NK-92 (cell line): ENCODE measurements around the gene LAMC1.

ENCODE experiments used
- DNase-seq: peaks from one replicate; lab custom pipeline; 2025; ENCODE audit not compliant: unreplicated experiment; lab: John Stamatoyannopoulos, UW

LAMC1 gene

GRCh38 chr1:183019860-183020259 lies 3.4 kb upstream of the LAMC1 start:
- DNase-seq: no peak

GRCh38 chr1:183021405-183022201 lies 1.6 kb upstream of the LAMC1 start:
- DNase-seq: no peak

GRCh38 chr1:183022202-183023145 lies 746 bp upstream of the LAMC1 start:
- DNase-seq: no peak

- no peak for DNase-seq
Observed at GRCh38 chr1:183023601-183024316, 539 bp downstream of the LAMC1 start.

GRCh38 chr1:183024317-183025009 lies 1.2 kb downstream of the LAMC1 start:
- no peak for DNase-seq

- no peak for DNase-seq
Observed at GRCh38 chr1:183025010-183025337, 1.8 kb downstream of the LAMC1 start.

- no peak for DNase-seq
Observed at GRCh38 chr1:183025782-183026774, 2.9 kb downstream of the LAMC1 start.

GRCh38 chr1:183027031-183027430 lies 3.8 kb downstream of the LAMC1 start:
- DNase-seq: no peak

- DNase-seq: no peak
Observed at GRCh38 chr1:183027791-183028190, 4.6 kb downstream of the LAMC1 start.

GRCh38 chr1:183029591-183030000 lies 6.4 kb downstream of the LAMC1 start:
- no peak for DNase-seq

GRCh38 chr1:183030053-183030452 lies 6.8 kb downstream of the LAMC1 start:
- no peak for DNase-seq

GRCh38 chr1:183032122-183032921 lies 9.1 kb downstream of the LAMC1 start:
- no peak for DNase-seq

- no peak for DNase-seq
Observed at GRCh38 chr1:183033205-183033604, 10.0 kb downstream of the LAMC1 start.

- no peak for DNase-seq
Observed at GRCh38 chr1:183034682-183035081, 11.5 kb downstream of the LAMC1 start.

GRCh38 chr1:183038333-183038866 lies 15.2 kb downstream of the LAMC1 start:
- no peak for DNase-seq

GRCh38 chr1:183038913-183039312 lies 15.7 kb downstream of the LAMC1 start:
- no peak for DNase-seq

- DNase-seq: no peak
Observed at GRCh38 chr1:183039330-183039729, 16.1 kb downstream of the LAMC1 start.

GRCh38 chr1:183039985-183040447 lies 16.8 kb downstream of the LAMC1 start:
- DNase-seq: no peak
